ENCODE results near the gene ALOX15. TPM values are rescaled to one million over a fixed set of nuclear protein-coding genes. Genes with fewer than 3 reads are reported as not detected.
A peak's percentile ranks its signal among the peaks of the same experiment; 100 is the strongest.
"Not testable (repeated sequence)": the region's sequence is repeated elsewhere in the genome, so short reads cannot be mapped to it uniquely, and the experiment has no call there.

The ALOX15 gene
- total RNA-seq, 4 donors from 2014 or later = 0.12 TPM; not detected in 3

DNA sequence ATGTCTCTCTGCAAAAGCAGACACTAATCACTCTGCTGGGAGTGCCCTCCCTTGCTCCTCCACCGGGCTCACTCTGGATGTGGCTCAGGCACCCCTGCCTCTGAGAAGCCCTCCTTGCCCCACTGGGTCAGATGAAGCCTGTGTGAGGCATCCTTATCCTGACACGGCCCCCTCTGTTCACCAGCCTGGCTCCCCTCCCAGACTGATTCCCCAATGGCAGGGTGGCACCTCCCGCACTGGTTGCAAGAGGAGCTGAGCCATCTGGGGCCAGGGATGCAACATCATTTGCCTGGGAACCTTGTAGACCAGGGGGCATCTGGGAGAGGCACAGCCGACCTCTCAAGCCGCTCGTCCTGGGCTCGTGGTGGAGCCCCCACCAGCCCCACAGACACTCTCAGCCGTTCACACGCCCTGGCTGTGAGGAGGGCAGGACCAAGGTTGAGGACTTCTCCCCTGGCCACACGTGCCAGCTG, 50.5 kb downstream of the ALOX15 start:
- ATAC-seq = no peak

DNA sequence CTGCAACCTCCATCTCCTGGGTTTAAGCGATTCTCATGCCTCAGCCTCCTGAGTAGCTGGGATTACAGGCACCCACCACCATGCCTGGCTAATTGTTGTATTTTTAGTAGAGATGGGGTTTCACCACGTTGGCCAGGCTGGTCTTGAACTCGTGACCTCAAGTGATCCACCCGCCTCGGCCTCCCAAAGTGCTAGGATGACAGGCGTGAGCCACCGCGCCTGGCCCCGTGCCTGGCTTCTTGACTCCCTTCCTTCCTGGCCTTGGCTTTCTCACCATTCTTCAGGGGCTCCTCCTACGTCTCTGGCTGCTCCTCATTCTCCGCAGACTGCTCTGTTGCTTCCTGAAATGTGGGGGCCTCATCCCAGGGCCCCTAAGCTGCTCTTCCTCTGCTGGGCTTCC, 51.4 kb downstream of the ALOX15 start:
- ATAC-seq, H3K9me3 ChIP-seq, H3K27ac ChIP-seq, H3K36me3 ChIP-seq, H3K4me3 ChIP-seq: not testable (repeated sequence)
- peaks cover 11% of the 10 kb centered on the region for H3K27me3 ChIP-seq
- WGBS, 2 donors (ENCODE audit: low coverage in 1 of 2) = 65 to 80% methylated on average over 2 to 6 of the region's 11 CpGs
- peaks cover 0 to 24% (median 0%) of the 10 kb centered on the region in 3 donors for H3K4me1 ChIP-seq

More for the DNA sequence above, 50.5 kb downstream of the ALOX15 start:
- WGBS, 2 donors (ENCODE audit: low coverage in 1 of 2) = 60 to 80% methylated on average over 1 of the region's 10 CpGs
- Histone ChIP-seq H3K4me1 (peaks cover 0 to 14% (median 0%) of the 10 kb centered on the region in 3 donors), H3K9me3 (no peaks in the 10 kb centered on the region), H3K27ac (peak overlapping the region in 1 of 4 donors; percentile 56), H3K27me3 (peaks cover under 1% of the 10 kb centered on the region), H3K4me3 (no peak overlapping the region), H3K36me3 (no peaks in the 10 kb centered on the region)
- TF ChIP-seq, protein P1, sequence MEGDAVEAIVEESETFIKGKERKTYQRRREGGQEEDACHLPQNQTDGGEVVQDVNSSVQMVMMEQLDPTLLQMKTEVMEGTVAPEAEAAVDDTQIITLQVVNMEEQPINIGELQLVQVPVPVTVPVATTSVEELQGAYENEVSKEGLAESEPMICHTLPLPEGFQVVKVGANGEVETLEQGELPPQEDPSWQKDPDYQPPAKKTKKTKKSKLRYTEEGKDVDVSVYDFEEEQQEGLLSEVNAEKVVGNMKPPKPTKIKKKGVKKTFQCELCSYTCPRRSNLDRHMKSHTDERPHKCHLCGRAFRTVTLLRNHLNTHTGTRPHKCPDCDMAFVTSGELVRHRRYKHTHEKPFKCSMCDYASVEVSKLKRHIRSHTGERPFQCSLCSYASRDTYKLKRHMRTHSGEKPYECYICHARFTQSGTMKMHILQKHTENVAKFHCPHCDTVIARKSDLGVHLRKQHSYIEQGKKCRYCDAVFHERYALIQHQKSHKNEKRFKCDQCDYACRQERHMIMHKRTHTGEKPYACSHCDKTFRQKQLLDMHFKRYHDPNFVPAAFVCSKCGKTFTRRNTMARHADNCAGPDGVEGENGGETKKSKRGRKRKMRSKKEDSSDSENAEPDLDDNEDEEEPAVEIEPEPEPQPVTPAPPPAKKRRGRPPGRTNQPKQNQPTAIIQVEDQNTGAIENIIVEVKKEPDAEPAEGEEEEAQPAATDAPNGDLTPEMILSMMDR (IDR thresholded peaks at IDR 0.05) = no peak
- TF ChIP-seq POLR2A (IDR thresholded peaks at IDR 0.05) (no peak), EP300 (IDR thresholded peaks at IDR 0.05) (no peak), POLR2AphosphoS5 (IDR thresholded peaks at IDR 0.05) (no peak)

DNA sequence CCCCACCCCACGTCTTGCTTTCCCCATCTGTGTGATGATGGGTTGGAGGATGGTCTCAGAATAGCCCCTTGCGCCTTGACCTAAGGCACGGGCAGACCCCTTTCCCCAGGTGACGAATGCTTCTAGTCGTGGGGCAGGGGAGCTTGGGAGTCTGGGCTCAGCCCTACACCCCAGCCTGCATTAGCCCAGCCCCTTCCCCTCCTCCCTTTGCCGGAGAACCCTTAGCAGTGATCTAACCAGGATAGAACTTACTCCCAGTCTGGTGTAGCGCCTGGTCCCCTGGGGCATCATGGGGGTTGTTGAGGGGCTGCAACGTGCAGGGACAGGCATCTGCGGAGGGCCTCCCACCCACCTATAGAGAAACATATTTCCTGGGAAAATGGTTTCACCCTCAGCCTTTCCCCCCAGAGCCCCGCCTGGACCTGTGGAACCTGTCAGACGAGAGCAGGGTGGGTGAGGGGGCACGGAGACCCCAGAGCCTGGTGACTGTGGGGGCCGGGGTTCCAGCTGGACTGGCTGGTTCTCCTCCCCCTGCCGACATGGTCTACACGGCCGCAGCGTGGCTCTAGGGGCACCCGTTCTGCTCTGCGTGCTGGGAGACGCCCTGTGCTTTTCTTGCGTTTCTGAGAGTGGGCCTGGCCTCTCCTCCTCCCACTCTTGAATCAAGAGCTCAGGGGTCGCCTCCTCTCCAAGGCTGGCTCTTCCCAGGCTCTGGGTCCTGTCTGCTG, 52.4 kb downstream of the ALOX15 start:
- no peak for ATAC-seq
- H3K9me3 ChIP-seq = no peaks in the 10 kb centered on the region
- peak overlapping the region in 2 of 4 donors; percentile 47 to 58 for H3K27ac ChIP-seq
- no peaks in the 10 kb centered on the region for H3K36me3 ChIP-seq
- TF ChIP-seq, protein P1 (IDR thresholded peaks at IDR 0.05) = no peak
- TF ChIP-seq POLR2A (IDR thresholded peaks at IDR 0.05) (no peak), POLR2AphosphoS5 (IDR thresholded peaks at IDR 0.05) (no peak), EP300 (IDR thresholded peaks at IDR 0.05) (no peak)
- peaks cover 0 to 34% (median 0%) of the 10 kb centered on the region in 3 donors for H3K4me1 ChIP-seq
- no peak overlapping the region for H3K4me3 ChIP-seq
- peaks cover 20% of the 10 kb centered on the region for H3K27me3 ChIP-seq
- 91% methylated on average over 3 of the region's 22 CpGs; no CpG with 5 or more reads in 1 of the 2 donors for WGBS, 2 donors (ENCODE audit: low coverage in 1 of 2)

DNA sequence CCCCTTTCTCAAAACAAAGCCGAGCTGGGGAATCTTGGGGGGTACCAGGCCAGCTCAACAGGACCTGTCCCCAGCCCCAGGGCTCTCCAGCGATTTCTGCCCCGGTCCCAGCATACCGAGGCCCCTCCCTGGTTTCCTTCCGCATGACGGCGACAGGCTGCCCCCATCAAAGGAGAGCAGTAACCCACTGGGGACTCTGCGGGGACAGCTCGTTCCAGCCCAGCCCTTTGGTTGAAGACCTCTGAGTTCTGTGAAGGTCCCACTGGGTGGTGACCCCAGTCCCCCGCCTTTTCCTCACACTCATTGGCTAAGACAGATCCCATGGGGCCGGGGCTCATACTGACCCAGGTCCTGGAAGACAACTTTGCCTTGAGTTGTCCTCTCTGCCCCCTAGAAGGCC, 53.1 kb downstream of the ALOX15 start:
- H3K9me3 ChIP-seq = no peaks in the 10 kb centered on the region
- peak overlapping the region in 1 of 2 donors; percentile 10 for H3K4me3 ChIP-seq
- 81% methylated on average over 3 of the region's 11 CpGs; no CpG with 5 or more reads in 1 of the 2 donors for WGBS, 2 donors (ENCODE audit: low coverage in 1 of 2)
- no peak for TF ChIP-seq POLR2A (IDR thresholded peaks at IDR 0.05)
- TF ChIP-seq, protein P1 (IDR thresholded peaks at IDR 0.05) = no peak
- no peak for TF ChIP-seq POLR2AphosphoS5 (IDR thresholded peaks at IDR 0.05)
- no peak for TF ChIP-seq EP300 (IDR thresholded peaks at IDR 0.05)
- H3K27me3 ChIP-seq = peaks cover 27% of the 10 kb centered on the region
- H3K36me3 ChIP-seq = no peaks in the 10 kb centered on the region
- no peak for ATAC-seq
- peaks cover 0 to 41% (median 5%) of the 10 kb centered on the region in 3 donors for H3K4me1 ChIP-seq
- H3K27ac ChIP-seq = peak overlapping the region in 3 of 4 donors; percentile 58 to 64 (median 60)

DNA sequence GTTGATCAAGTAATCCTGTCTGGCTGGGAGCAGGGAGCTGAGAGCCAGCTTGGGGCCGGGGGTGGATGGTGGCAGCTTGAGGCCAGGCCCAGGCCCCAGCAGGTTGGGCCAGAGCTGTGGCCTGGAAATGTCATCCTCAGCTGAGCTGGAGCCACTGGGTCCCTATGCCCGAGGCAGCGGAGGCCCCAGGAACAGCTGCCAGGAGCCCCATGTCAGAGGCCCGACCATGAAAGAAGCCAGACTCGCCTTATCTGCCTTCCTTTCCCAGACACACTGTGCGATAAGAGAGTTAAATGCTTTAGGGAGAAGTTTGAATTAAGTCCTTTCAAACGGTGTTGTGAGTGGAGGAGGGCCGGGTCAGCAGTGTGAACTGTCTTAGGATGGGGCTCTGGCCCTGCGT, 53.7 kb downstream of the ALOX15 start:
- no peaks in the 10 kb centered on the region for H3K9me3 ChIP-seq
- no peak for ATAC-seq
- peak overlapping the region in 1 of 2 donors; percentile 10 for H3K4me3 ChIP-seq
- TF ChIP-seq EP300 (IDR thresholded peaks at IDR 0.05) (no peak), POLR2A (IDR thresholded peaks at IDR 0.05) (no peak), POLR2AphosphoS5 (IDR thresholded peaks at IDR 0.05) (no peak)
- TF ChIP-seq, protein P1 (IDR thresholded peaks at IDR 0.05) = no peak
- no peaks in the 10 kb centered on the region for H3K36me3 ChIP-seq
- 57% methylated on average over 8 of the region's 9 CpGs; no CpG with 5 or more reads in 1 of the 2 donors for WGBS, 2 donors (ENCODE audit: low coverage in 1 of 2)
- peak overlapping the region in 3 of 4 donors; percentile 58 to 64 (median 60) for H3K27ac ChIP-seq
- peaks cover 33% of the 10 kb centered on the region for H3K27me3 ChIP-seq
- H3K4me1 ChIP-seq = peaks cover 0 to 46% (median 5%) of the 10 kb centered on the region in 3 donors

Data from gastroesophageal sphincter (tissue), 4 donors.